Measurements from ENCODE around the gene CASZ1.

DNA sequence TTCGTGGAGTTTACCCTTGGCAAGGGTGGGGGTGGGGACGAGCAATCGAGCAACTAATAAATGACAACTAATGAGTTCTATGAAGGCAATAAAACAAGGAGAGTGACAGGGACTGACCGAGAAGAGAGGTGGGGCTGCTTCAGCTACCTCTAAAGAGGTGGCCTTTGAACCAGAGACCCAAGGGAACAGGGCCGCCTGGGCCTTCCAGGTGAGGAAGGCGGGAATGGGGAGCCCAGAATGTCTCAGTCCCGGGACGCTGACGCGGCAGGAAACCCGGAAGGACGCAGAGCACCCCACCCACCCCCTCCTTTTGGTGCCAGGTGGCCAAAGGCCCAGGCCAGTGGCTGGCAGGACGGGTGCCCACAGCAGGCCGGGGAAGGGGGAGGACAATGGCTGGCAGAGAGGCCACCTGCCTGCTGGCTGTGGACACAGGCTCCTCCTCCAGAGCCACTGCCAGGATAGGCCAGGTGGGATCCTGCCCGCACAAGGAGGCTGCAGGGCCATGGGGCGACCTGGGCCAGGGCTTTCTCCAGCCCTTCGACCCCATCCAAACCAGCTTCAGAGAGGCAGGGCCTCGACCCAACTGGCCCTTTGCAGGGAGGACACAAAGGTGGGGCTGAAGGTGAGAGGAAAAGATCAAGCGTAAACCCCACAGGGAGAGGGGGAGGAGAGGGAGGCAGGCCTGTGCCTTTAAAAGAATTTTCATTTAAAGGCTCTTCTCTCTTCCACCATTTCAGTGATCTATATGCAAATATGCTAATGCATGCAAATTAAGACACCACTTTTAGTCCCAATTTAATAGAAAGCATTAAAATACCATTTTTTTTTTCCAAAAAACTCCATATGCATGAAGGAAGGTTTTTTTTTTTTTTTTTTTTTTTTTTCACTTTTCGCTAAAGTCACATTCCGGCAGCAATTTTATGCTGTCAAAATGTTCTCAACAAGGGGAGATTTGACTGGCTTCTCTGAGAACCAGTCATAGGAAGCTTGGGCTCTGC lies 58.1 kb downstream of the CASZ1 start:
- TF ChIP-seq POLR2A (IDR thresholded peaks at IDR 0.05), result no peak
- TF ChIP-seq, protein P1, sequence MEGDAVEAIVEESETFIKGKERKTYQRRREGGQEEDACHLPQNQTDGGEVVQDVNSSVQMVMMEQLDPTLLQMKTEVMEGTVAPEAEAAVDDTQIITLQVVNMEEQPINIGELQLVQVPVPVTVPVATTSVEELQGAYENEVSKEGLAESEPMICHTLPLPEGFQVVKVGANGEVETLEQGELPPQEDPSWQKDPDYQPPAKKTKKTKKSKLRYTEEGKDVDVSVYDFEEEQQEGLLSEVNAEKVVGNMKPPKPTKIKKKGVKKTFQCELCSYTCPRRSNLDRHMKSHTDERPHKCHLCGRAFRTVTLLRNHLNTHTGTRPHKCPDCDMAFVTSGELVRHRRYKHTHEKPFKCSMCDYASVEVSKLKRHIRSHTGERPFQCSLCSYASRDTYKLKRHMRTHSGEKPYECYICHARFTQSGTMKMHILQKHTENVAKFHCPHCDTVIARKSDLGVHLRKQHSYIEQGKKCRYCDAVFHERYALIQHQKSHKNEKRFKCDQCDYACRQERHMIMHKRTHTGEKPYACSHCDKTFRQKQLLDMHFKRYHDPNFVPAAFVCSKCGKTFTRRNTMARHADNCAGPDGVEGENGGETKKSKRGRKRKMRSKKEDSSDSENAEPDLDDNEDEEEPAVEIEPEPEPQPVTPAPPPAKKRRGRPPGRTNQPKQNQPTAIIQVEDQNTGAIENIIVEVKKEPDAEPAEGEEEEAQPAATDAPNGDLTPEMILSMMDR (IDR thresholded peaks at IDR 0.05), result no peak

Data from testis (tissue), 2 donors.